Superior temporal gyrus (tissue), 1 donor: ENCODE measurements around the gene TRIM15.

Source experiments
- DNase-seq: peaks from one replicate; pipeline ENCODE4 v3.0.0-alpha.2; 2016; ENCODE audit errors: extremely low spot score

Gene TRIM15

GRCh38 chr6:30145818-30146217 is 17.5 kb upstream of the TRIM15 start:
- no peak for DNase-seq

- DNase-seq, result no peak
Measured at GRCh38 chr6:30147096-30147495, 16.2 kb upstream of the TRIM15 start.

DNA sequence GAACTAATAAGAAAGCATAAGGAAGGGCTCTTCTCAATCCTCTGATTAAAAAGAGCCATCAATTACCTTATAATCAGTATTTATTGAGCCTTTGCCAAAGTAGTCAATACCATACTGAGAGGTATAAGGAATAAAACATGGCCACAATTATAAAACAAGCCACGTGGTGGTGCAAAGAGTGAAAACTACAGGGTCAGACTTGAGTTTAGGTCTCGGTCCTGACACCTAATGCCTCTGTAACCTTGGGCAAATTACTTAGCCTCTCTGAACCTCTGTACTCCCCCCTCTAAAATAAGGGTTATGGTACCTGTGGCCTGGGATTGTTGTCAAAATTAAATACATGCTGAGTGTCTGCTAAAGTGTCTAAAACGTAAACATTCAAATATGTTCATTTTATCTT is 14.1 kb upstream of the TRIM15 start:
- no peak for DNase-seq

DNA sequence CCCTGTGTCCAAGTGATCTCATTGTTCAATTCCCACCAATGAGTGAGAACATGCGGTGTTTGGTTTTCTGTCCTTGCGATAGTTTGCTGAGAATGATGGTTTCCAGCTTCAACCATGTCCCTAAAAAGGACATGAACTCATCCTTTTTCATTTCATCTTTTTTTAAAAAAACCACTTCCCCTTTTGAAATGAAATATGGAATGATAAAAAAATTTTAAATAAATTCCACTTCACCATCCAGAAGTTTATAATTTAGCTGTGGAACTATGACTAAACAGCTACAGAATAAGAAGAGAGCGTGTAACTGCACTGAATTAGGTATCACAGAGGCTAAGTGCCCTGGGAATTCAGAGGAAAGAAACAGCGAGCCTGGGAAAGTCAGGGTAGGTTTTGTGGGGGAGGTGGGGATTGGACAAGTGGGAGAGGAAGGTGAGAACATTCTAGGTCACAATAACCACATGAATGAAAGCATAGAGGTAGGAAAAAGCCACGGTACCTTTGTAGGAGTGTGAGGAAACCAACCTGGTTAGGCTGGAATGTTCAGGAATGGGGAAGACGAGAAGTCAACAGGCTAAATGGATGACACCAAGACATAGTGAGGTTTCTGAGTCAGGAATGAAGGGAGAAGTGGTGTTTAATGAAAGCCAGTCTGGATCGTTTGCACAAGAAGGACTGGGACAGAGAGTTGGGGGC is 13.3 kb upstream of the TRIM15 start:
- no peak for DNase-seq

GRCh38 chr6:30150671-30151395 is 12.5 kb upstream of the TRIM15 start:
- DNase-seq, result no peak

- no peak for DNase-seq
Measured at GRCh38 chr6:30151580-30151979, 11.8 kb upstream of the TRIM15 start.

- no peak for DNase-seq
Measured at GRCh38 chr6:30152016-30152673, 11.2 kb upstream of the TRIM15 start.

GRCh38 chr6:30152910-30153610 is 10.3 kb upstream of the TRIM15 start:
- no peak for DNase-seq

- no peak for DNase-seq
Measured at GRCh38 chr6:30154061-30154460, 9.3 kb upstream of the TRIM15 start.

DNA sequence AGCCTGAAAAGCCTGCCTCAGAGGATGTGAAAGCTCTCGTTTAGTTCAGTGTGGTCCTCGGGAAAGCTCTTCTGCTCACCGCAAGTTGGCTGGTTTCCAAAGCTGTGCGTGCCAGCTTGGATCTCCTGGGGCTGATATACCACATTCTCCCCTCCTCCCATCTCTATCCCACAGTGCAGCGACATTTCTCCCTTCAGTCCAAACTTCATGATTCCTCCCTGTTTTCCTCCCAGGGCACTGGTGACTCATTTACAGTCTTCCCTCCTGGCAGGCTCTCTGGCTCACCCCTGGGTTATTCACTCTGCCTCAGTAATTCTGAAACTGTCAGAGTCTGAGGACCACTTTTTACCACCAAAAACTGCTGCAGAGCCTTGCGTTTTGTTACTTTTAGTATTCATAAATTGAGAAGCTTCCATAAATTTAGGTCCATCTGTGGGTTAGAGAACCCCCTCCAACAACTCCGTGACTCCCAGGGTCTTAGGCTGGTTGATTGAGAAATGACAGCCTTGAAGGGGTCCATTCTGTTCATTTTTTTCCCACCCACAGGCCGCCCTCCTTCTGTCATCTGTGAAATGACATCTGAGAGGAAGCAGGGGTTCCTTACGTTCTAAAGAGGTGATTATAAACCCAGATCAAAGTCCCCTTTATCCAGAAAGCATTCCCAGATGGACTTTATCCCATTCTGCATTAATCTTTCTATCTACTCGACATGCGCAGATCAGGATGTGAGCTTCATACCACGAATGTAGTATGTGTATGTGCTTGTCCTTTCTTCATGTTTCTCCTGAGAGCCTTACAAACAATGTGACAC is 8.4 kb upstream of the TRIM15 start:
- DNase-seq, result no peak

DNA sequence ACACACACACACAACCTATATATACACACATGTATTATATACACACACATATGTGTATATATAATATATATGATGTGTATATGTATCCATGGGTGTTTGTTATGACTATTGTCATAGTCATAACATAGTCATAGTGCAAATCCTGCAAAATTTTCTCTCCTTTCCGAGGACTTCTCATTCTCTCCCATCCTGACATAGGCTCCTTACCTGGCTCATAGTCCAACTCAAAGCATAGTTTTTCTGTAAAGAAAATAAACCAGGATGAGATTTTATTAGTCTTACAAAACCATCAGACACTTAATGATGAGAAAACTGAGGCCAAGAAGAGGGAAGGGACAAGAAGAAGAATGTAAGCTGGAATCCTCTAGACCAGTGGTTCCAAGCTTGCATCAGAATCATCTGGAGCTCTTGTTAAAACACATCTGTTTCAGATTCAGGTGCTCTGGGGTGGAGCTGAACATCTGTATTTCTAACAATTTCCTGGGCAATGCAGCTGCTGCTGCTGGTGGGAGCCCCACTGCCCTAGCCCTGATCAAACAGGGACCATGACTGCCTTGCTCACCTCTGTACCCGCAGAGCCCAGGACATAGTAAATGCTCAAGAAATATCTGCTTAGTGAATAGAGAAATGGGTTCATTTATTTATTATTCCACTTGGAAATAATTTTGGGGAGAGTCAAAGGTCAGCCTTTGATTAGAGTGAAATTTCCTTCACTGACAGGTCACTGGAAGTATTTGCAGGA is 7.7 kb upstream of the TRIM15 start:
- DNase-seq, result no peak

DNA sequence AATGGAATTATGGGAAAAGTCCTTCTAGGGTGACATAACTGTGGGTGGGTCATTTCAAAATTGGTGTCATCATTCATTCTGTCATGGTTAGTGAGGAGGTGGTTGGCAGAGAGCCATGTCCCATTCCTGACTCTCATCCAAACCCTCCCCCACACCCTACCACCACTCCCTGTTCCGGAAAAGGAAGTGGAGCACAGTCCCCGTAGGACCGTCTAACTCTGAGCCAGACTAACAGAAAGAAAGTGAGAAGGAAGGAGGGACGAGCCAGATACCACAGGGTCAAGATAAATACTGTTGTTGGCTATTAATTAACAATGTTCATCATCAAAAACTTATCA is 7.1 kb upstream of the TRIM15 start:
- DNase-seq, result no peak

GRCh38 chr6:30156774-30157173 is 6.6 kb upstream of the TRIM15 start:
- DNase-seq, result no peak

GRCh38 chr6:30157581-30157980 is 5.8 kb upstream of the TRIM15 start:
- no peak for DNase-seq

DNA sequence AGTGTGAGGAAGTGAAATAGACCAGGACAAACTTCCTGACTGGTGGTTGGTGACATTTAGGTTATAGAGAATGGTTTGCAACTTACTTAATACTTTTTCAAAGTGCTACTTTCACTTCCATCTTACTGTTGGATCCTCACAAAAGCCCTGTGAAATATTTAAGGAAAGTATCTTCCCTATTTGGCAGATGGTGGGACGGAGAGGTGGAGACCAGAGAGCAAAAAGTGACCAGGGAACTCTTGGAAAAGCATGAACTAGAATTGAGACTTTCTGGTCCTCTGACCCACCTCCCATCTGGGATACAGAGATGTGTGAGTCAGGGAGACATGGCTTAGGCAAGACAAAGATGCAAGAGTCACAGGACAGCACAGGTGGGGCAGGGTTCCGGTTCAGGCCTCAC is 5.3 kb upstream of the TRIM15 start:
- DNase-seq, result no peak

GRCh38 chr6:30158475-30159040 is 4.8 kb upstream of the TRIM15 start:
- DNase-seq, result peak; percentile 37

DNA sequence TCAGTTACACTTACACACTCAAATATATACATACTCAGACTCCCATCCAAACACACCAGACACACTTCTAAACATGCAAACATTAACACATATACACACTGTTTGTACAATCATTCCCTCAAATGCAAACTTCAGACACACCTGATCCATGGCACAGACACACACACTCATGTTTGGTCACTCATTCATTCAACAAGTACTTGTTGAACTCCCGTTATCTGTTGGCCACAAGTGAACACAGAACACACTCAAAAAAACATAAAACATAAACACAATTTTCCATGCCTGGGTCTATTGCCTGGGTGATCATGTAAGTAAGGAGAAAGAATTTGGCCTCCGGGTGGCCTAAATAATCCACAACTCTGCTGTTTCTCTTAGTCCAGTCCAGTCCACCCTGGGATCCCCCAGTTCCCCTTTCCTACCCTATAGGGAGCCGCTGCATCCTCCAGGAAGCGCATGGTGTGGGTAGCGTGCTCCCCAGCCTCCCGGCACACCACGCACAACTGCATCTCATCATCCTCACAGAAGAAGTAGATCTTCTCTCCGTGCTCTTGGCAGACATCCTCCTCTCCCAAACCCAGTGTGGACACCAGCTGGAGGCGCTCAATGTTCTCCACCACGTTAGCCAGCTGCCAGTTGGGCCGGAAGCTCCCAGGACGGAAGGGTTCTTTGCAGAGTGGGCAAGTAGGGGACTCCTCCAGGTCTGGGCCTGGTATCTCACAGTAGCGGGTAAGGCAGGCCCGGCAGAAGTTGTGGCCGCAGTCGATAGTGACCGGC is 3.1 kb upstream of the TRIM15 start:
- DNase-seq, result no peak

DNA sequence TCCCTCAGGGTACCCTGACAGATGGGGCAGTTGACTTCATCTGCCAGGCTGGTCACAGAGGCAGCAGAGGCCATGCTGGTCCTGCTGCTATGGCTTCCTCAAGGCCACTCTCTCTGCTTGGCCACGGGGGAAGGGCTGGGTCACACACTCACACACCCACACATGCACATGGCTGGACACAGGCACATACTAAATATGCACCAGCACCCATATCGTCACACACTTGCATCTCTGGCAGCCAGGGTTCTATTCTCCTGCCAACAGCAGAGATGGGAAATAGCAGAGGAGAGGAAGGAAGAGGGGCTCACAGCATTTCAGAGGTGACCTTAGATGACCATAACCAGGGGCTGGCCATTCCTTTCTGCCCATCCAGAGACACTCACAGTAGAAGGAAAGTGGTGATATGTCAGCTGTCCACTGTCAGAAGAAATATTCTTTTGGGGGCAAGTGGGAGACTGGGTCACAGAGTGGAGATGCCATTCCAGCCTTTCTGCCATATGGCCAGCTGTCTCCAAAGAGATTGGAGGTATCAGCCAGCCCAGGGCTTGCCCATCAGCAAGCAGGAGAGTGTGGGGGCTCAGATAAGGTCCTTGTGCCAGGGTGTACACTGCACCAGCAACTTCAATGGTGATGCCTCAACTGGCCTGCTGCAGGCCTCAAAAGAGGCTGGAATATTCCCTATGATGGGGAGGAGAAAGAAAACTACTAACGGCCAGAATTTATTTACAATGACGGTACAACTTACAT is 2.4 kb upstream of the TRIM15 start, which contains the start of gene TRIM10:
TRIM10 (minus strand) TSS at position 427 of the 747 bp plus-strand sequence; CDS start at position 74, 353 bp downstream.
- DNase-seq, result no peak
